ENCODE results near the gene PPM1K. TPM values are rescaled to one million over a fixed set of nuclear protein-coding genes. Genes with fewer than 3 reads are reported as not detected.

The PPM1K gene
- total and polyA plus RNA-seq, 9 of the 15 experiments (the other 6 are each of a cell fraction or from before 2014, with no cell fraction given), result 8.2 to 18.0 (median 10.5) TPM

GRCh38 chr4:88217169-88217568 lies 67.2 kb downstream of the PPM1K start:
- Histone ChIP-seq H3K4me2 (ENCODE audit: insufficient read depth, low read length) (no peak overlapping the region), H3K36me3 (ENCODE audit: control insufficient read depth, insufficient read depth, low read length) (no peaks in the 10 kb centered on the region), H3K9me3 (replicated peaks; ENCODE audit: control insufficient read depth, insufficient read depth, low read depth, low read length) (no peaks in the 10 kb centered on the region), H4K20me1 (replicated peaks; ENCODE audit: control insufficient read depth, insufficient read depth, low read length) (no peaks in the 10 kb centered on the region), H3K27ac (ENCODE audit: extremely low read depth, low read depth, low read length) (no peak overlapping the region), H3K9ac (ENCODE audit: insufficient read depth in 1 of 2, low read depth in 2 of 2, low read length in 2 of 2) (no peak overlapping the region), H3K9me1 (ENCODE audit: control insufficient read depth, insufficient read depth, low read length) (no peaks in the 10 kb centered on the region), H3K4me1 (replicated peaks in 1 of 2; ENCODE audit: control insufficient read depth in 2 of 2, insufficient read depth in 2 of 2, low read length in 2 of 2) (no peaks in the 10 kb centered on the region; a peak in 1 of 5 replicates), H2AFZ (ENCODE audit: low read depth, low read length) (no peak overlapping the region), H3K79me2 (ENCODE audit: control insufficient read depth, insufficient read depth, low read length) (no peaks in the 10 kb centered on the region), H3K27me3 (ENCODE audit: control insufficient read depth in 2 of 2, insufficient read depth in 2 of 2, low read length in 2 of 2) (peaks cover 0 to 11% of the 10 kb centered on the region in 2 experiments; a peak in 1 of 5 replicates), H3K4me3 (no peak overlapping the region)
- no peak for DNase-seq (ENCODE audit: extremely low read depth in 1 of 4, low spot score in 3 of 4)
- in situ Hi-C loops (cut with MboI) (loop anchor here (5.0 to 10.0 kb wide), 2 partner anchors 300 to 532 kb away; no protein-coding TSS in a partner anchor), intact Hi-C loops (cut with micrococcal nuclease) (loop anchor here (10.0 kb wide), 1 partner anchor 722 kb away; no protein-coding TSS in a partner anchor)
- WGBS (ENCODE audit: insufficient coverage, low coverage, missing lambda C conversion rate), result 3% methylated on average over 4 of the region's 4 CpGs
- BruUV-seq (replicated peaks), result no TSS peak
- no peak for FAIRE-seq
- ChIA-PET CTCF (ENCODE audit: low intra/inter-chr PET ratio) (no interaction called here), POLR2A (interaction anchor here (1.2 kb wide), 1 partner anchor 301 kb away, joined by 3 read pairs; no protein-coding TSS in a partner anchor)
- ATAC-seq, result no peak
- TF ChIP-seq BRD9 (IDR thresholded peaks at IDR 0.05; ENCODE audit: low read depth, partially characterized antibody) (no peak), ZNF696 (CRISPR knock-in tag; conservative IDR thresholded peaks at IDR 0.05) (no peak), PTBP1 (IDR thresholded peaks at IDR 0.05; ENCODE audit: low read depth, low read length) (no peak), NKRF (IDR thresholded peaks at IDR 0.05; ENCODE audit: borderline replicate concordance) (no peak), PTRF (tag; IDR thresholded peaks at IDR 0.05) (no peak), SAFB2 (IDR thresholded peaks at IDR 0.05; ENCODE audit: borderline replicate concordance, low read depth, low read length, severe bottlenecking) (no peak), NELFE (IDR thresholded peaks at IDR 0.05; ENCODE audit: insufficient read depth, insufficient read length) (no peak), ARID2 (IDR thresholded peaks at IDR 0.05) (no peak), NCOA2 (IDR thresholded peaks at IDR 0.05; ENCODE audit: partially characterized antibody in 2 of 2) (no peak), ZNF398 (CRISPR knock-in tag; IDR thresholded peaks at IDR 0.05) (no peak), STAT5B (CRISPR knock-in tag; IDR thresholded peaks at IDR 0.05) (no peak), SIX5 (IDR thresholded peaks at IDR 0.05; ENCODE audit: borderline replicate concordance in 1 of 2, insufficient read depth in 1 of 2, low read depth in 1 of 2, low read length in 2 of 2) (no peak), ZNF444 (CRISPR knock-in tag; IDR thresholded peaks at IDR 0.05) (no peak)
- TF ChIP-seq, protein P1, sequence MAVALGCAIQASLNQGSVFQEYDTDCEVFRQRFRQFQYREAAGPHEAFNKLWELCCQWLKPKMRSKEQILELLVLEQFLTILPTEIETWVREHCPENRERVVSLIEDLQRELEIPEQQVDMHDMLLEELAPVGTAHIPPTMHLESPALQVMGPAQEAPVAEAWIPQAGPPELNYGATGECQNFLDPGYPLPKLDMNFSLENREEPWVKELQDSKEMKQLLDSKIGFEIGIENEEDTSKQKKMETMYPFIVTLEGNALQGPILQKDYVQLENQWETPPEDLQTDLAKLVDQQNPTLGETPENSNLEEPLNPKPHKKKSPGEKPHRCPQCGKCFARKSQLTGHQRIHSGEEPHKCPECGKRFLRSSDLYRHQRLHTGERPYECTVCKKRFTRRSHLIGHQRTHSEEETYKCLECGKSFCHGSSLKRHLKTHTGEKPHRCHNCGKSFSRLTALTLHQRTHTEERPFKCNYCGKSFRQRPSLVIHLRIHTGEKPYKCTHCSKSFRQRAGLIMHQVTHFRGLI (CRISPR knock-in tag; IDR thresholded peaks at IDR 0.05), result no peak
